ENCODE results near the gene TUBA3C. TPM values are rescaled to one million over a fixed set of nuclear protein-coding genes. Genes with fewer than 3 reads are reported as not detected.
"Not testable (repeated sequence)": the region's sequence is repeated elsewhere in the genome, so short reads cannot be mapped to it uniquely, and the experiment has no call there.

TUBA3C gene
- total and polyA plus RNA-seq, 5 experiments from 2014 or later: 0.20 TPM; not detected in 4

DNA sequence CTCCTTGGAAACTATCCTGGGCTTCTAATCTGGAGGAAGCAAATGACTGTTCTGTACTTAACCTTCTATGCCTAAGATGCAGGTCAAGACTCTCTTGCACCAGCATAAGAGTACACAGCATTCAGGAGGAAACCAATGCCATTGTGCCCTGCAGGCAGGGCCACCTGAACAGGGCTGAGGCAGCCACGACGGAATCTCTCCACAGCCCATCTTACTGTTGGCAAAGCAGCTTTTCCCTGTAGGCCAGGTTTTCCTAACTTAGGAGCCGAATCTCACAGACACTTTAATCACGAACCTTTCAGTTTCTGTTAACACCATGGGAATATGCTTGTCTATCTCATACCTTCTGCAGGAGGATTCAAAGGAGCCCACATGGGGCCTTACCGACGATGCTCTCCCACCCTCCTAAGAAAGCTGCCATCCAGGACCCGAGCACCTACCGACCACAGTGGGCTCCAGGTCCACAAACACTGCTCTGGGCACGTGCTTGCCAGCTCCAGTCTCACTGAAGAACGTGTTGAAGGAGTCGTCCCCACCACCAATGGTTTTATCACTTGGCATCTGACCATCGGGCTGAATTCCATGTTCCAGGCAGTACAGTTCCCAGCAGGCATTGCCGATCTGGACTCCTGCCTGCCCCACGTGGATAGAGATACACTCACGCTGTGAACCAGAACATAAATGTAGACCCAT lies 2.6 kb downstream of the TUBA3C start:
- H3K4me3 Mint-ChIP-seq: no peak overlapping the region
- H3K9me3 Mint-ChIP-seq: peaks cover 0 to 6% (median 0%) of the 10 kb centered on the region in 9 donors
- H3K36me3 Mint-ChIP-seq: peaks cover 0 to 2% (median 0%) of the 10 kb centered on the region in 3 donors
- H3K27ac Mint-ChIP-seq: no peak overlapping the region
- no peak for DNase-seq
- no peaks in the 10 kb centered on the region for H3K4me1 Mint-ChIP-seq
- POLR2A ChIA-PET: no interaction called here
- H3K27me3 Mint-ChIP-seq: peaks cover 0 to 3% (median 0%) of the 10 kb centered on the region in 5 donors
- ATAC-seq: no peak

DNA sequence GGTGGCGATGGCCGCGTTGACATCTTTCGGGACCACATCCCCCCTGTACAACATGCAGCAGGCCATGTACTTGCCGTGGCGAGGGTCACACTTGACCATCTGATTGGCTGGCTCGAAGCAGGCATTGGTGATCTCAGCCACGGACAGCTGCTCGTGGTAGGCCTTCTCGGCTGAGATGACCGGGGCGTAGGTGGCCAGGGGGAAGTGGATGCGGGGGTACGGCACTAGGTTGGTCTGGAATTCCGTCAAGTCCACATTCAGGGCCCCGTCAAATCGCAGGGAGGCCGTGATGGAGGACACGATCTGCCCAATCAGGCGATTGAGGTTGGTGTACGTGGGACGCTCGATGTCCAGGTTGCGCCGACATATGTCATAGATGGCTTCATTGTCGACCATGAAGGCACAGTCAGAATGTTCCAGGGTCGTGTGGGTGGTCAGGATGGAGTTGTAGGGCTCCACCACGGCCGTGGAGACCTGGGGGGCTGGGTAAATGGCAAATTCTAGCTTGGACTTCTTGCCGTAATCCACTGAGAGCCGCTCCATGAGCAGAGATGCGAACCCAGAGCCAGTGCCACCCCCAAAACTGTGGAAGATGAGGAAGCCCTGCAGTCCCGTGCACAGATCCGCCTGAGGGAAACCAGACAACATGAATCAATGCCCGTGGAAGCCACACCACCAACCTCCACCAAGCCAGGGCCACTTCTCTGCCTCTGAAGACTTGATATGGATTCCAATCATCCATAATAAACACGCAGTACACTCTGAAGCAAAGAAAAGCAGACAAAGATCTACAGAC lies 4.4 kb downstream of the TUBA3C start:
- H3K27ac Mint-ChIP-seq, ATAC-seq, H3K4me3 Mint-ChIP-seq, H3K36me3 Mint-ChIP-seq, DNase-seq, H3K9me3 Mint-ChIP-seq, POLR2A ChIA-PET, H3K4me1 Mint-ChIP-seq, H3K27me3 Mint-ChIP-seq: not testable (repeated sequence)

DNA sequence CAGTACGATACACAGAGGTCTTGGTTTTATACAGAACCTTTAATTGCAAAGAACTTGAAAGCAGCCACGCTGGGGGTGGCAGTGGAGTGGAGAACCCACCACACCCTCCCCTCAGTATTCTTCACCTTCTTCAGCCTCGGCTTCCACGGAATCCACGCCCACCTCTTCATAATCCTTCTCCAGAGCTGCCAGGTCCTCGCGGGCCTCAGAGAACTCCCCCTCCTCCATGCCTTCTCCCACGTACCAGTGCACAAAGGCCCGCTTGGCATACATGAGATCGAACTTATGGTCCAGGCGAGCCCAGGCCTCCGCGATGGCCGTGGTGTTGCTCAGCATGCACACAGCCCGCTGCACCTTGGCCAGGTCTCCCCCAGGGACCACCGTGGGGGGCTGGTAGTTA lies 7.9 kb downstream of the TUBA3C start:
- H3K4me1 Mint-ChIP-seq: no peaks in the 10 kb centered on the region
- no peak overlapping the region for H3K4me3 Mint-ChIP-seq
- no peak for DNase-seq
- no peak for ATAC-seq
- peaks cover 0 to 3% (median 0%) of the 10 kb centered on the region in 9 donors for H3K9me3 Mint-ChIP-seq
- peaks cover 0 to 2% (median 0%) of the 10 kb centered on the region in 3 donors for H3K36me3 Mint-ChIP-seq
- H3K27ac Mint-ChIP-seq: no peak overlapping the region
- POLR2A ChIA-PET: no interaction called here
- H3K27me3 Mint-ChIP-seq: peaks cover 0 to 3% (median 0%) of the 10 kb centered on the region in 5 donors

DNA sequence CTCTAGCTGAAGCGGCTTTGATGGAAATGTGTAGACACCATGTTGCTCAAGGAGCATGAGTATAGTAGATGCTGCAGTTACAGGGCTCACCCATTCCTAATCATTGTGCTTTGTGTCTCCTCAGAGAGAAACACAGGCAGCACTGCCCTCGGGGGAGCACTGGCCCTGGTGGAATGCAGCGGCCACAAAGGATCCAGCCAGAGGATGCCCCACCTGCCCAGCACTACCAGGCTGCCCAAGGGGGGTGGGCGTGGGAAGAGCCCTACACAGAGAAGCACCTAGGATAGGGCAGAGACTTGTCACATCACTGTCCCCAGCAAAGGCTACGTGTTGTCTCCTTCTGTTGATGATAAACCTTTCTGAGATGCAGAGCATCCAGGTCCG lies 9.0 kb downstream of the TUBA3C start:
- ATAC-seq (no peak), DNase-seq (no peak)
- Mint-ChIP-seq H3K36me3 (peaks cover 0 to 2% (median 0%) of the 10 kb centered on the region in 3 donors), H3K9me3 (peaks cover 0 to 3% (median 0%) of the 10 kb centered on the region in 9 donors), H3K4me1 (no peaks in the 10 kb centered on the region), H3K27me3 (peaks cover 0 to 3% (median 0%) of the 10 kb centered on the region in 5 donors), H3K4me3 (no peak overlapping the region), H3K27ac (no peak overlapping the region)
- POLR2A ChIA-PET: no interaction called here

DNA sequence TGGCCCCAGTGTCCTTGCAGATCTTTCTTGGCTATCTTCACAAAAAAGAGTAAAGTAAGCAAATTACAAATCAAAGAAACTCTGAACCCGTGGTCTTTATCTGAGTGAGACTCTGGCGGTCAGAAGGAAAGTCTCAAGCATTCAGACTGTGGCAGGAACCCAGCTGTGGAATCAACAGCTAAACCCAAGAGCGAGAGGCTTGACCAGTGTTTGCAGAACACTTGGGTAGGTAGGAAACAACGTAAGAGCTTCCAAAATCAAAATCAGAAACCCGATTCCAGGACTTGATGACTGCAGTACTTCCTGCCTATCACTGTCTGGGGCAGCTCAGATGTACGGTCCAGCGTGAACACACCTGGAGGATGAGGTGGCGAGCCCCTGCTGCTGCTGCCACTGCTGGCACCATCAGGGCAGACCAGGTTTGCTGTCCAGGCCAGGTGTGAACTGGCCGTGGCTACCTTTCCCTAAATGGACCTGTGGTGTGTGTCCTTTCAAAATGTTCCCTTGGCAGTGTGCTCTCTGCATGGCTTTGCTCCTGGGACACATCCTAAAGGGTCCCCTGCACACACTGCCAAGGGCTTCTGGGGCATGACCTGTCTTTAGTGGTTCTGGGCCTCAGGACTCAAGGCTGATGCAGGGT lies 9.5 kb downstream of the TUBA3C start:
- no peak for DNase-seq
- no peaks in the 10 kb centered on the region for H3K4me1 Mint-ChIP-seq
- POLR2A ChIA-PET: no interaction called here
- peaks cover 0 to 2% (median 0%) of the 10 kb centered on the region in 3 donors for H3K36me3 Mint-ChIP-seq
- H3K27me3 Mint-ChIP-seq: peaks cover 0 to 3% (median 0%) of the 10 kb centered on the region in 5 donors
- H3K27ac Mint-ChIP-seq: no peak overlapping the region
- H3K9me3 Mint-ChIP-seq: peaks cover 0 to 3% (median 0%) of the 10 kb centered on the region in 9 donors
- ATAC-seq: no peak
- H3K4me3 Mint-ChIP-seq: no peak overlapping the region

DNA sequence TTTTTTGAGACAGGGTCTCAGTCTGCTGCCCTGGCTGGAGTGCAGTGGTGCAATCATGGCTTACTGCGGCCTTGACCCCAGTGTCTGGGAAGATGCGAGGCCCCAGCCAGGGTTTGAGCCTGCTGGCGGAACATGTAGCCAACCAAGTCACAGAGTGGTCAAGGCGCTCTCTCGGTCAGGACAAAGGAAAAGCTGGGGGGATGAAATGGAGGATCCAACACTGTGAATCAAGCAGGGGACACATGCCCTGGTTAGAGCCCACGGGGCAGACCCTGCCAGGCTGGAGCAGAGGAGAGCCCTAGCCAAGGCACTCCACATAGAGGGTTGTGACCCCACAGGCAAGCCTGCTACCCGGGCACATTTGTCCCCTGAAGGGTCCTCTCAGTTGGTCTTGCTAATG lies 10.1 kb downstream of the TUBA3C start:
- no peak for ATAC-seq
- POLR2A ChIA-PET: no interaction called here
- peaks cover 0 to 4% (median 0%) of the 10 kb centered on the region in 5 donors for H3K27me3 Mint-ChIP-seq
- no peaks in the 10 kb centered on the region for H3K4me1 Mint-ChIP-seq
- H3K4me3 Mint-ChIP-seq: no peak overlapping the region
- peaks cover 0 to 3% (median 0%) of the 10 kb centered on the region in 9 donors for H3K9me3 Mint-ChIP-seq
- H3K27ac Mint-ChIP-seq: no peak overlapping the region
- H3K36me3 Mint-ChIP-seq: peaks cover 0 to 2% (median 0%) of the 10 kb centered on the region in 3 donors
- DNase-seq: no peak

DNA sequence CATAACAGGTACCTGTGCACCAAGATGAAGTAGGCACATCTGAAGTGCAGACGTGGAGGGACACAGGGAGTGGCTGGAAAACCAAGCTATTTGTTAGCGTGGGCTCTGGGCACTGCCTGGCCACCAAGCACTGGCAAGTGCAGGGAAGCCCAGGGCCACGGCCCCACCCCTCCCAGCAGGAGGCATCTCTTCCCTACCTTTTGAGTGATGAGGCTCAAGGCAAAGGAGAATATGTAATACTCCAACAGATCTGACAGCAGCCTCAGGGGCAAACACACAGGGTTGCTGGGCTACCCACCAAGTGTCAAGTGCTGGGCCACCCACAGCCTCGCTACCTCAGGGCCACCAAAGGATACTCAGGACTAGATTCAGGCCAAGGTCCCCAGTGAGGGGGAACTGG lies 11.6 kb downstream of the TUBA3C start:
- Mint-ChIP-seq H3K4me3 (no peak overlapping the region), H3K4me1 (no peaks in the 10 kb centered on the region), H3K9me3 (peaks cover 0 to 7% (median 0%) of the 10 kb centered on the region in 9 donors), H3K27ac (no peak overlapping the region), H3K36me3 (no peaks in the 10 kb centered on the region), H3K27me3 (peaks cover 0 to 4% (median 0%) of the 10 kb centered on the region in 5 donors)
- DNase-seq (no peak), ATAC-seq (no peak)
- POLR2A ChIA-PET: no interaction called here

DNA sequence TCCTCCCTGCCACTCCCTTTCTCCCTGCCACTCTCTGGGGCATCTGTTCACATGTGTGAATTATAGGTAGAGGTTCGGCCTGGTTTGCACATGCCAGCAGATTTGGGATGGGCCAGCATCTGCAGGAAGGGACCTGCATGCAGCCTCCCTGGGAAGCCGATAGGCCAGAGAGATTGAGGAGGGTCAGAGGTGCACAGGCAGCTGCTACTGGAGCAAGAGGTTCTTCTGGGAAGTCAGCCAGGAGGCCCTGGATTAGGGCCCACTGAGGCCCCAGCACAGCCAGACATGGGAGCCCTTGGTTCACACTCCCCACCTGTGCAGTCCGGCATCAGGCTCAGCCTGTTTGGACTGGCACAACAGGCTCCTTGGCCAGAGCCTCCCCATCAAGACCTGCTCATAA lies 12.1 kb downstream of the TUBA3C start:
- DNase-seq (no peak), ATAC-seq (no peak)
- Mint-ChIP-seq H3K4me1 (no peaks in the 10 kb centered on the region), H3K9me3 (peaks cover 0 to 10% (median 0%) of the 10 kb centered on the region in 9 donors), H3K4me3 (no peak overlapping the region), H3K27me3 (peaks cover 0 to 4% (median 0%) of the 10 kb centered on the region in 5 donors), H3K27ac (no peak overlapping the region), H3K36me3 (no peaks in the 10 kb centered on the region)
- POLR2A ChIA-PET: no interaction called here

DNA sequence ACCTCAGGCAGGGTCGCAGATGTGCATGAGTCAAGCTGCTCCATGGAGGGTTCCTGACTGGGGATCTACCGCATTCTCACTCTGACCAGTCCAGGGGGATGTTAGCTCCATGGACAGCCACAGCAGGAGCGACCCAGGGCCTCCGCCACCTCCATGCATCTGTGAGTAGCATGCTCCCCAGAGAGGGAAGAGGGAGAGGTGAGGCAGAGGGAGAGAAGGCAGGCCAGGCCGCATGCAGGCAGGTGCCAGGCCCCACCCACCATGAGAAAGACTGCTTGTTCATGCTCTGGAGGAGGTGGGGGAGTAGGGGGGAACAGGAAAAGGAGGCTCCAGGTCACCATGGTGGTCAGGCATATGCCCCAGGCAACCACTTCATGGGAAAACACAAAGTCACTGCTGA lies 20.3 kb downstream of the TUBA3C start:
- Mint-ChIP-seq H3K9me3 (peaks cover 6 to 33% (median 15%) of the 10 kb centered on the region in 9 donors), H3K4me1 (peaks cover 0 to 2% (median 0%) of the 10 kb centered on the region in 4 donors), H3K36me3 (no peaks in the 10 kb centered on the region), H3K4me3 (no peak overlapping the region), H3K27me3 (no peaks in the 10 kb centered on the region), H3K27ac (no peak overlapping the region)
- no peak for DNase-seq
- POLR2A ChIA-PET: no interaction called here
- ATAC-seq: no peak

DNA sequence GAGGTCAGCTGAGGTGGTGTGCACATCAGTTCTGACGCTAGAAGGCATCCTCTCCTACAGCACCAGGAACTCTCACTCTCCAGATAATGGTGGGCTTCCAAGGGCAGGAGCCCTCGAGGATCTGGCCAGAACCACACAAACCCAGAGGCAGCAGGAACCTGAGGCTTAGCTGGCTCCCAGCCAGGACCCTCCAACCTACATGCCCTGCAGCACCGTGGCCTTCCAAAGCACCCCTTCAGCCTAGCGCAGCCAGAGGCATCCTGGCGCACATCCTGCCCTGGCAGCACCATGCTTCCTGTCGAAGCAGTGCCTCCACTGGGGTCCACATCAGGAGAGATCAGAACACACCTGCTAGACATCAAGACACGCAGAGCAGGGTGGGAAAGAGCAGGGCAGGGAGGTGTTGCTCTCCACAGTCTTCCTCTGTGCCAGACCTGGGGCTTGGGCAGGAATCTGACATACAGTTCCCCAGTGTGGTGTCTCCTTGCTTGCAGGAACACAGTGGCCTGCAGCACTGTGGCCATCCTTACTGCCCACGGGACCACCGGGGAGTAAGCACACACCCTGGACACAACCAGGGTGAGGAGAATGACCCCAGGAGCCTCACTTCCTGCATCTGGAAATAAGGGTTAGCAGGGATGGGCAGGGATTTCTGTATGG lies 21.7 kb downstream of the TUBA3C start:
- peaks cover 0 to 2% (median 0%) of the 10 kb centered on the region in 4 donors for H3K4me1 Mint-ChIP-seq
- no peak overlapping the region for H3K4me3 Mint-ChIP-seq
- no peak for DNase-seq

DNA sequence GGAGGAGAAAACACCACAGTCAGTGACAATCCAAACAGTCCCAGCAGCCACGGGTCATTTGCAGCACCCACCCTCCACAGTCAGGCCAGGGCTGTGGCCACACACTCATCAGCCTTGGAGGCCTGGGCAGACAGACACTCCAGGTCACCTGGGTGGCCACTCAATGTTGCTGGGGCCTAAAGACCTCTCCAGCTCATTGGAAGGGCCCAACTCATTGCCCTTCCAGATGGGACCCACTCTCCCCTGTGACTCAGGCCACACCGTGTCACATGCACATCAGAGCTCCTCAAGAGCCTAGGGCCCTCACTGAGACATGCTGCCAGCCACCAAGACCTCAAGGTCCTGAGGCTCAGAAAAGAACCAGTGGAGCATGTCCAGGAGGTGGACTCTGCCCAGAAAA lies 22.4 kb downstream of the TUBA3C start:
- no peak overlapping the region for H3K4me3 Mint-ChIP-seq
- H3K27me3 Mint-ChIP-seq: peaks cover 0 to 2% (median 0%) of the 10 kb centered on the region in 5 donors
- H3K4me1 Mint-ChIP-seq: peaks cover 0 to 3% (median under 1%) of the 10 kb centered on the region in 4 donors
- H3K9me3 Mint-ChIP-seq: peaks cover 6 to 27% (median 12%) of the 10 kb centered on the region in 9 donors
- no peaks in the 10 kb centered on the region for H3K36me3 Mint-ChIP-seq
- H3K27ac Mint-ChIP-seq: no peak overlapping the region
- DNase-seq: no peak
- POLR2A ChIA-PET: no interaction called here
- ATAC-seq: no peak

More for the DNA sequence above, 21.7 kb downstream of the TUBA3C start:
- no peak overlapping the region for H3K27ac Mint-ChIP-seq
- no peaks in the 10 kb centered on the region for H3K27me3 Mint-ChIP-seq
- peaks cover 6 to 28% (median 15%) of the 10 kb centered on the region in 9 donors for H3K9me3 Mint-ChIP-seq
- no peaks in the 10 kb centered on the region for H3K36me3 Mint-ChIP-seq
- no peak for ATAC-seq
- POLR2A ChIA-PET: no interaction called here

DNA sequence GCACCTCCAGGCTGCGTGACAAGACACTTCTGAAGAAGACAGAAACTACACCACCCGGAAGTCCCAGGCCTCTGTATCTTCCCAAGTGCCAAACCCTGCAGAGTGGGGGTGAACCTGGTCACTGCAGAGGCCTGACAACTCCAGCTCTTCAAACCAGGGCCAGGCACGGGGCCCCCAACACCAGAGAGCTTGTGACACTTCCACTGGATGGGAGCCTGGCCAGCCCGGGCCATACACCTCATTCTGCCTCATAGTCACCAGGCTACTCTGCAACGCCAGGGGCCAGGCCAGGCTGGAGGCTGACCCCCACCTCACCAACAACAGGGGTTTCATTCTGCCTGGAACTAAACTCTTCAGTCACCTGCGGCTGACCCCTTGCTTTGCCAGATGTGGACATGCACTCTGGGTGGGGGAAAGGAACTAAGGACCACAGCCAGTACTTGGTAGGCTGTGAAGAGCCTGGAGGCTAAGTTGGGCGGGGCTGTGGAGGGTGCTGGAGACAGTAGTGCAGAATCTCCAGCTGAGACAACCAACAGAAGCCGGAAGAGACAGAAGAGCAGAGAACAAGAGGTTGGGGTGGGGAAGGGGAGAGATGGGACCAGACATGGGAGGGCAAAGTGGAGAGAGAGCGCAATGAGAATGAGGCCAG lies 23.0 kb downstream of the TUBA3C start:
- ATAC-seq (no peak), DNase-seq (no peak)
- H3K36me3 Mint-ChIP-seq: no peaks in the 10 kb centered on the region
- H3K4me3 Mint-ChIP-seq: no peak overlapping the region
- peaks cover 3 to 24% (median 8%) of the 10 kb centered on the region in 9 donors for H3K9me3 Mint-ChIP-seq
- POLR2A ChIA-PET: no interaction called here
- H3K27ac Mint-ChIP-seq: no peak overlapping the region
- peaks cover 0 to 2% (median 0%) of the 10 kb centered on the region in 5 donors for H3K27me3 Mint-ChIP-seq
- H3K4me1 Mint-ChIP-seq: peaks cover 0 to 3% (median under 1%) of the 10 kb centered on the region in 4 donors
